ENCODE measurements around the gene VEGFC. TPM values are rescaled to one million over a fixed set of nuclear protein-coding genes. Genes with fewer than 3 reads are reported as not detected.

The VEGFC gene
- total RNA-seq, 1 experiment from 2014 or later, result 15.7 TPM

DNA sequence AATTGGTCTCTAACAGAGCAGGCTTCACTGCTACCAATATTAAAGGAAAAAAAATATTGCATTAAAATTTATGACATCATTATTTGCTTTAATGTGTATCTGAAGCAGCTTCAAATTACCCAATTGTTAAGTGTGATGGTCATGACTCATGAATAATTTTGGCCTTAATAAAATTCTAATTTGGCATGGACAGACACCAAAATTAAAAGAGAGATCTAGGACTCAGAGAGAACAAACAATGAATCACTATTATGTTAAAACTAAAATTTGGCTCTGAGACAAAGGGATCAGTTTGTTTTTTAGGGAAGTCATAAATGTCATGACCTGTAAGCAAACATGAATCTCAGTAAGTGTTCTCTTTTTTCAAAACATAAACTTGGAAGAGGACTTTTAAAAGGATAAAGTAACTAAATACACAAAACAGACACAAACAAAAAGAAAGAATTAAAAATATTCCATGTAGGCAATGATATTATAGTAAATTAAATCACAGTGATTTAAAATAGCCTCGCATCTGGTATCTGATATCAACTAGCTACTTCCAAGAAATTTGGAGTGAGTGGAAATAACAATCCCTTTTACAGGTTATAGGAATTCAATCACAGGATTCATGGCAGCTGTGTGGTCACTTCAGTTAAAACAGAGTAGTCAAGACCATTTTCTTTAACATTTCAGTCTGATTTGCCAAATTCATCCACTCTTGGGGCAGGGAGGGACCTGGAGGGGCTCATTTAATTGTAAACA is 11.6 kb downstream of the VEGFC start:
- intact Hi-C loops (cut with micrococcal nuclease; ENCODE audit: unreplicated experiment), result loop anchor here (10.0 kb wide), 1 partner anchor 216 kb away; no protein-coding TSS in a partner anchor
- no TSS peak for BruUV-seq (replicated peaks)
- DNase-seq (ENCODE audit: low read depth, low spot score), result no peak
- TF ChIP-seq, protein P1, sequence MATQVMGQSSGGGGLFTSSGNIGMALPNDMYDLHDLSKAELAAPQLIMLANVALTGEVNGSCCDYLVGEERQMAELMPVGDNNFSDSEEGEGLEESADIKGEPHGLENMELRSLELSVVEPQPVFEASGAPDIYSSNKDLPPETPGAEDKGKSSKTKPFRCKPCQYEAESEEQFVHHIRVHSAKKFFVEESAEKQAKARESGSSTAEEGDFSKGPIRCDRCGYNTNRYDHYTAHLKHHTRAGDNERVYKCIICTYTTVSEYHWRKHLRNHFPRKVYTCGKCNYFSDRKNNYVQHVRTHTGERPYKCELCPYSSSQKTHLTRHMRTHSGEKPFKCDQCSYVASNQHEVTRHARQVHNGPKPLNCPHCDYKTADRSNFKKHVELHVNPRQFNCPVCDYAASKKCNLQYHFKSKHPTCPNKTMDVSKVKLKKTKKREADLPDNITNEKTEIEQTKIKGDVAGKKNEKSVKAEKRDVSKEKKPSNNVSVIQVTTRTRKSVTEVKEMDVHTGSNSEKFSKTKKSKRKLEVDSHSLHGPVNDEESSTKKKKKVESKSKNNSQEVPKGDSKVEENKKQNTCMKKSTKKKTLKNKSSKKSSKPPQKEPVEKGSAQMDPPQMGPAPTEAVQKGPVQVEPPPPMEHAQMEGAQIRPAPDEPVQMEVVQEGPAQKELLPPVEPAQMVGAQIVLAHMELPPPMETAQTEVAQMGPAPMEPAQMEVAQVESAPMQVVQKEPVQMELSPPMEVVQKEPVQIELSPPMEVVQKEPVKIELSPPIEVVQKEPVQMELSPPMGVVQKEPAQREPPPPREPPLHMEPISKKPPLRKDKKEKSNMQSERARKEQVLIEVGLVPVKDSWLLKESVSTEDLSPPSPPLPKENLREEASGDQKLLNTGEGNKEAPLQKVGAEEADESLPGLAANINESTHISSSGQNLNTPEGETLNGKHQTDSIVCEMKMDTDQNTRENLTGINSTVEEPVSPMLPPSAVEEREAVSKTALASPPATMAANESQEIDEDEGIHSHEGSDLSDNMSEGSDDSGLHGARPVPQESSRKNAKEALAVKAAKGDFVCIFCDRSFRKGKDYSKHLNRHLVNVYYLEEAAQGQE (IDR thresholded peaks at IDR 0.05; ENCODE audit: insufficient read depth in 1 of 2, low read depth in 2 of 2, low read length in 1 of 2), result no peak
- TF ChIP-seq TCF7L2 (IDR thresholded peaks at IDR 0.05; ENCODE audit: low read depth, low read length), result no peak
- TF ChIP-seq, protein P2, sequence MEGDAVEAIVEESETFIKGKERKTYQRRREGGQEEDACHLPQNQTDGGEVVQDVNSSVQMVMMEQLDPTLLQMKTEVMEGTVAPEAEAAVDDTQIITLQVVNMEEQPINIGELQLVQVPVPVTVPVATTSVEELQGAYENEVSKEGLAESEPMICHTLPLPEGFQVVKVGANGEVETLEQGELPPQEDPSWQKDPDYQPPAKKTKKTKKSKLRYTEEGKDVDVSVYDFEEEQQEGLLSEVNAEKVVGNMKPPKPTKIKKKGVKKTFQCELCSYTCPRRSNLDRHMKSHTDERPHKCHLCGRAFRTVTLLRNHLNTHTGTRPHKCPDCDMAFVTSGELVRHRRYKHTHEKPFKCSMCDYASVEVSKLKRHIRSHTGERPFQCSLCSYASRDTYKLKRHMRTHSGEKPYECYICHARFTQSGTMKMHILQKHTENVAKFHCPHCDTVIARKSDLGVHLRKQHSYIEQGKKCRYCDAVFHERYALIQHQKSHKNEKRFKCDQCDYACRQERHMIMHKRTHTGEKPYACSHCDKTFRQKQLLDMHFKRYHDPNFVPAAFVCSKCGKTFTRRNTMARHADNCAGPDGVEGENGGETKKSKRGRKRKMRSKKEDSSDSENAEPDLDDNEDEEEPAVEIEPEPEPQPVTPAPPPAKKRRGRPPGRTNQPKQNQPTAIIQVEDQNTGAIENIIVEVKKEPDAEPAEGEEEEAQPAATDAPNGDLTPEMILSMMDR (IDR thresholded peaks at IDR 0.05), result no peak
- TF ChIP-seq POLR2AphosphoS5 (IDR thresholded peaks at IDR 0.05; ENCODE audit: low read depth, low read length), result no peak
- TF ChIP-seq SIN3A (IDR thresholded peaks at IDR 0.05; ENCODE audit: borderline replicate concordance, insufficient read depth, low read depth, low read length), result no peak
- Histone ChIP-seq H3K27ac (ENCODE audit: low read length) (peak overlapping the region; percentile 89), H3K9me3 (ENCODE audit: control insufficient read depth, insufficient read depth, low read depth, low read length) (no peaks in the 10 kb centered on the region), H3K4me3 (ENCODE audit: low read depth in 2 of 2, low read length in 2 of 2) (peak overlapping the region; percentile 17 to 43; a peak in 3 of 4 replicates), H3K36me3 (ENCODE audit: control insufficient read depth, insufficient read depth, low read length) (no peaks in the 10 kb centered on the region), H3K4me1 (ENCODE audit: control insufficient read depth, insufficient read depth, low read length) (peaks cover 53% of the 10 kb centered on the region), H3K27me3 (ENCODE audit: control insufficient read depth, insufficient read depth, low read length) (no peaks in the 10 kb centered on the region)
- ChIA-PET CTCF (interaction anchor here (1.2 kb wide), 1 partner anchor 266 kb away, joined by 4 read pairs; no protein-coding TSS in a partner anchor), POLR2A (no interaction called here)
- ATAC-seq, result peak; percentile 19; the same call in 1 of the 2 replicates
- in situ Hi-C loops (cut with HindIII; ENCODE audit: low pct_unique_long_range_greater_than_20kb, low sequenced_read_pairs), result no loop called here

DNA sequence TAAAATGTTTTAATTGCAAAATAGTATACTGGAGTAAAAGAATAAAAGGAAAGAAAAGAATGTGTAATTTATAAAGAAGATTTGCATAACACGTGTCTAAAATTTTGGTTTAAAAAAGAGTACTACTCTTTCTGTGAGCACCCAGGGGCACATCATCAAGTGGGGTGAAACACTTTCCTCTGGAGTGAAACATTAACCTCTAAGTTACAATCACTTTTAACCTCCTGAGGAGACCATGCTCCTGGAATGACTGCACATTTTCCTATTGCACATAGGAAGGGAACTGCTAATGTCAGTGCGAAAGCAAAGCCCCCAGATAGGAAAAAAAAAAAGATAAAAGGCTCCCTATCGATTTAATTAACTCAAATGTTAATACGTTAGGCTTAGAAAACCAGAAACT is 13.3 kb downstream of the VEGFC start:
- no TSS peak for BruUV-seq (replicated peaks)
- Histone ChIP-seq H3K9me3 (ENCODE audit: control insufficient read depth, insufficient read depth, low read depth, low read length) (no peaks in the 10 kb centered on the region), H3K4me1 (ENCODE audit: control insufficient read depth, insufficient read depth, low read length) (peaks cover 47% of the 10 kb centered on the region), H3K27me3 (ENCODE audit: control insufficient read depth, insufficient read depth, low read length) (no peaks in the 10 kb centered on the region), H3K4me3 (ENCODE audit: low read depth in 2 of 2, low read length in 2 of 2) (no peak overlapping the region), H3K27ac (ENCODE audit: low read length) (peak overlapping the region; percentile 89), H3K36me3 (ENCODE audit: control insufficient read depth, insufficient read depth, low read length) (no peaks in the 10 kb centered on the region)
- intact Hi-C loops (cut with micrococcal nuclease; ENCODE audit: unreplicated experiment), result no loop called here
- CTCF ChIA-PET, result no interaction called here
- ATAC-seq (no peak), DNase-seq (ENCODE audit: low read depth, low spot score) (no peak)
- TF ChIP-seq POLR2AphosphoS5 (IDR thresholded peaks at IDR 0.05; ENCODE audit: low read depth, low read length) (no peak), TCF7L2 (IDR thresholded peaks at IDR 0.05; ENCODE audit: low read depth, low read length) (no peak), SIN3A (IDR thresholded peaks at IDR 0.05; ENCODE audit: borderline replicate concordance, insufficient read depth, low read depth, low read length) (no peak)
- TF ChIP-seq, protein P2 (IDR thresholded peaks at IDR 0.05), result no peak
- TF ChIP-seq, protein P1 (IDR thresholded peaks at IDR 0.05; ENCODE audit: insufficient read depth in 1 of 2, low read depth in 2 of 2, low read length in 1 of 2), result no peak
- in situ Hi-C loops (cut with HindIII; ENCODE audit: low pct_unique_long_range_greater_than_20kb, low sequenced_read_pairs), result no loop called here
- POLR2A ChIA-PET, result no interaction called here
